ENCODE results near the gene DUSP8.
"Not testable (repeated sequence)": the region's sequence is repeated elsewhere in the genome, so short reads cannot be mapped to it uniquely, and the experiment has no call there.

DUSP8 gene

GRCh38 chr11:1584661-1585370 lies 12.7 kb upstream of the DUSP8 start, which contains the start of gene KRTAP5-1:
KRTAP5-1 (minus strand) TSS chr11:1585283; CDS start chr11:1585249, 34 bp downstream.
- not testable (repeated sequence) for DNase-seq

GRCh38 chr11:1582909-1583308 lies 10.8 kb upstream of the DUSP8 start:
- DNase-seq = not testable (repeated sequence)

- DNase-seq = no peak
Observed at GRCh38 chr11:1581976-1582375, 9.9 kb upstream of the DUSP8 start.

GRCh38 chr11:1576825-1577224 lies 4.8 kb upstream of the DUSP8 start:
- DNase-seq = no peak

- not testable (repeated sequence) for DNase-seq
Observed at GRCh38 chr11:1575756-1576155, 3.7 kb upstream of the DUSP8 start.

GRCh38 chr11:1574933-1575242 lies 2.8 kb upstream of the DUSP8 start:
- no peak for DNase-seq

GRCh38 chr11:1574238-1574932 lies 2.3 kb upstream of the DUSP8 start:
- peak; percentile 46 for DNase-seq

GRCh38 chr11:1573903-1574237 lies 1.8 kb upstream of the DUSP8 start:
- no peak for DNase-seq

GRCh38 chr11:1573077-1573902 lies 1.2 kb upstream of the DUSP8 start:
- no peak for DNase-seq

GRCh38 chr11:1571760-1572196 lies 293 bp downstream of the DUSP8 start:
- DNase-seq = no peak

- no peak for DNase-seq
Observed at GRCh38 chr11:1570896-1571759, 943 bp downstream of the DUSP8 start.

- DNase-seq = no peak
Observed at GRCh38 chr11:1570531-1570895, 1.6 kb downstream of the DUSP8 start.

- no peak for DNase-seq
Observed at GRCh38 chr11:1570001-1570453, 2.0 kb downstream of the DUSP8 start.

- no peak for DNase-seq
Observed at GRCh38 chr11:1569251-1569780, 2.8 kb downstream of the DUSP8 start.

GRCh38 chr11:1568441-1568911 lies 3.6 kb downstream of the DUSP8 start:
- DNase-seq = no peak

- no peak for DNase-seq
Observed at GRCh38 chr11:1567721-1568100, 4.4 kb downstream of the DUSP8 start.

- no peak for DNase-seq
Observed at GRCh38 chr11:1567052-1567720, 4.9 kb downstream of the DUSP8 start.

GRCh38 chr11:1566381-1567051 lies 5.6 kb downstream of the DUSP8 start:
- DNase-seq = no peak

- no peak for DNase-seq
Observed at GRCh38 chr11:1565904-1566247, 6.2 kb downstream of the DUSP8 start.

- DNase-seq = no peak
Observed at GRCh38 chr11:1565173-1565903, 6.7 kb downstream of the DUSP8 start.
